Stimulated activated naive CD8-positive, alpha-beta T cell treated with anti-CD3 and anti-CD28 coated beads, Interleukin-15, Interleukin-2, amounts not matched to agents 100 ng/mL and 50 ng/mL, for 24 hours (primary cell): Measurements from ENCODE around the gene SRP68.
"Not testable (repeated sequence)": the region's sequence is repeated elsewhere in the genome, so short reads cannot be mapped to it uniquely, and the experiment has no call there.

Source experiments
- H3K27ac Mint-ChIP-seq: one replicate; pipeline ENCODE4 v1.8.0; 2021; ENCODE audit warnings: mild to moderate bottlenecking, mixed read lengths
- H3K27me3 Mint-ChIP-seq: one replicate; pipeline ENCODE4 v1.8.0; 2021; ENCODE audit warnings: mixed read lengths
- H3K36me3 Mint-ChIP-seq: one replicate; pipeline ENCODE4 v1.8.0; 2021; ENCODE audit warnings: low read depth, mixed read lengths
- H3K4me1 Mint-ChIP-seq: one replicate; pipeline ENCODE4 v1.8.0; 2021; ENCODE audit warnings: low read depth, mixed read lengths
- H3K4me3 Mint-ChIP-seq: one replicate; pipeline ENCODE4 v1.8.0; 2021; ENCODE audit warnings: mild to moderate bottlenecking, mixed read lengths
- H3K9me3 Mint-ChIP-seq: one replicate; pipeline ENCODE4 v1.8.0; 2021; ENCODE audit warnings: mixed read lengths

The SRP68 gene

DNA sequence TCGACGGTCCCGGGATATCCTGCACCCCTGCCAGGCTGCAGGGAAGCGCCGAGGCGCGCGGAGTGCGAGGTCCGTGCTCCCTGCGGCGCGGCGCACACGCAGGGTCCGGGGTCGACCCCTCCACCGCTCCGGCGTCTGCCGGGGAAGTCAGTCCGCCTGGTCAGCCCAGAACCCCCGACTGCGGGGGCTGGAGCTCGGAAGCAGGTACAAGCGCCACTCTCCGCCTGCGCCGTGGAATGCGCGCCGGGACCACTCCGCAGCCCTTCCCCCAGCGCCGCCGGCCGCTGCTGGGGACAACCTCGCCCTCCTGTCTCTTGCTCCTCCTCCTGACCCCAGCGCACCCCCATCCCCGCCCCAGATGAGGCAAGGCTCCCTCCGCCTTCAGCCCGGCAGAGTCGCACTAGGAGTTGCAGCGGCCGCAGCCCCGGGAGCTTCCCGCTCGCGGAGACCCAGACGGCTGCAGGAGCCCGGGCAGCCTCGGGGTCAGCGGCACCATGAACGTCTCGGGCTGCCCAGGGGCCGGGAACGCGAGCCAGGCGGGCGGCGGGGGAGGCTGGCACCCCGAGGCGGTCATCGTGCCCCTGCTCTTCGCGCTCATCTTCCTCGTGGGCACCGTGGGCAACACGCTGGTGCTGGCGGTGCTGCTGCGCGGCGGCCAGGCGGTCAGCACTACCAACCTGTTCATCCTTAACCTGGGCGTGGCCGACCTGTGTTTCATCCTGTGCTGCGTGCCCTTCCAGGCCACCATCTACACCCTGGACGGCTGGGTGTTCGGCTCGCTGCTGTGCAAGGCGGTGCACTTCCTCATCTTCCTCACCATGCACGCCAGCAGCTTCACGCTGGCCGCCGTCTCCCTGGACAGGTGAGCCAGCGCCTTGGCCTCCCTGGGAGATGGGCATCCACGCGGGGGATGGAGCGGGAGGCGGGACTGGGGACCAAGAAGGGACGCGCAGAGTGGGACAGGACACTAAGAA is 2.4 kb upstream of the SRP68 start, which contains the start of gene GALR2:
Gene GALR2, plus strand, starts transcription at position 392 of the 974 bp plus-strand sequence. Its CDS starts 103 bp downstream, at position 495.
- Mint-ChIP-seq H3K4me3 (peak within 1 kb of the TSS; percentile 68), H3K27me3 (peaks cover 51% of the 10 kb centered on the region), H3K36me3 (peaks cover 5% of the 10 kb centered on the region), H3K9me3 (no peaks in the 10 kb centered on the region), H3K27ac (no peak within 1 kb of the TSS), H3K4me1 (peaks cover 64% of the 10 kb centered on the region)

DNA sequence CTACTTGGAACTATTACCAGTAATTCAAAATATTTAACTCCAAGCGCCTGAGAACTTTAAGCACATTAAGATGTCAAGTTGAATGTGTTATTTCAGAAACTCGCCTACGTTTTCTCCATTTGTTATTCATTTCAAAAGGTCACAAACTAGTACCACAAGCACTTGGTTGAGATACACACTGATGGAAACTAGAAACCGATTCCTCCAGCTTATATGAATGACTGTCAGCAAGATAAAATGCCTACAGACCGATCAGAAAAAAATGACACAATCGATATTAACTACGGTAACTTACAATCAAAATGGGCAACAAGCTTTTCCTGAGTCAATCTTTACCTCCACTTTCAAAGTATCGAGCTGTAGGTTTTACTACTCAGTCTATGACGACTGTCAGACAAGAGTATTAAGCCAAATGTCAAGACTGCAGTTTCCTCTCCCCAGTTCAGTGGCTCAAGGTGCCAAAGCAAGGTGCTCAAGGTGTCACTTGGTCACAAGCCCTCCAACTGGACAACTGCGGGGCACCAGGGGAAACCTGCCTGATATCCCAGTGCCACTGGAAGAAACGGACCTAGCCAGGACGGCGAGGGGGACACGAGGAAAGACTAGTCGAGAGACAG is 678 bp downstream of the SRP68 start:
- peaks cover 51% of the 10 kb centered on the region for H3K4me1 Mint-ChIP-seq
- H3K9me3 Mint-ChIP-seq: no peaks in the 10 kb centered on the region
- peak overlapping the region; percentile 99 for H3K27ac Mint-ChIP-seq
- H3K36me3 Mint-ChIP-seq: peaks cover 23% of the 10 kb centered on the region
- peak overlapping the region; percentile 97 for H3K4me3 Mint-ChIP-seq
- peaks cover 28% of the 10 kb centered on the region for H3K27me3 Mint-ChIP-seq

DNA sequence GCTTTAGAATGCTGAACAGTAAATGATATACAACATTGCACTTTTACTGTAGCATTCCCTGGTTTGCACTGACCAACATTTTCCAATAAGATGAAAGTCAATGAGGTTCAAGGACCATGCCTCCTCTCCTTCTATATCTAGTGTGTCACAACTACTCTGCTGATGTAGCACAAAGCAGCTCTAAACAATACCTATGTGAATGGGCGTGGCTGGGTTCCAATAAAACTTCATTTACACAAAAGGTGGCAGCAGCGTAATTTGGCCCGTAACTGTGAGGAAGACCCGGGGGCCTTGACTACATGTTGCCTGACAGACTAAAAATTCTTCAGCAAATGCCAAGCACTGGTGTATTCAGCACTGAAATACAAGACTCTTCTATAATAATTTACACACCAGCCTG is 6.5 kb downstream of the SRP68 start:
- Mint-ChIP-seq H3K4me3 (no peak overlapping the region), H3K27me3 (no peaks in the 10 kb centered on the region), H3K36me3 (peaks cover 71% of the 10 kb centered on the region), H3K27ac (peak overlapping the region; percentile 21), H3K4me1 (peaks cover 33% of the 10 kb centered on the region), H3K9me3 (no peaks in the 10 kb centered on the region)

DNA sequence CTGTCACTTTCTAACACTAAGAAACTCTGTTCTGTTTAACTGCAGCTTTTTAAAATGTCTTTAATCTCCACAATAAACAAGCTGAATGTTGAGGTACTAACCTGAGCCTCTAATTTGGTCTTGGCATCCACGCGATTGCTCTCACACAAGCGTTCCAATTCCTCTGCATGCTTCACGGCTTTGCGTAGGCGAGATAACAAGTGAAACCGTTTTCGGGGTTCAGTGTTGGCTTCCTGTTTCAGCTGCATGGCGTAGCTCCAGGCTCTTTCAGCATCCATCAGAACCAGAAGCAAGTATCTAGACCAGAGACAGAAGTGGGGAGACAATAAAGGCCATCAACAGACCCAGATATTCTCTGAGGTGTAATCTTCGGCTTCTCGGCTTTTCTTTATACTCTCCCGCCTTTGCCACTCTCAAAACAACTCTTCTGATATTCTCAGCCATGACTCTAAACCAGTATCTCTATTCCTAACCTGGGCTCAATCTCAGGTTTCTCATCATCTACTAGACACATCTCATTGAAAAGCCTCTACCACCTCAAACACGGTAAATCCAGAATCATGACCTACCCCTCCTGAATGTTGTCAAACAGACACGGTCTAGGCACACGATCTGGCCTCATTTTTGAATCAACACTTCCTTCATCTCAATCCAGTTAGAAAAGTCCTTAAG is 8.3 kb downstream of the SRP68 start:
- H3K27ac Mint-ChIP-seq: peak overlapping the region; percentile 58
- no peak overlapping the region for H3K4me3 Mint-ChIP-seq
- H3K27me3 Mint-ChIP-seq: no peaks in the 10 kb centered on the region
- peaks cover 80% of the 10 kb centered on the region for H3K36me3 Mint-ChIP-seq
- peaks cover 24% of the 10 kb centered on the region for H3K4me1 Mint-ChIP-seq
- H3K9me3 Mint-ChIP-seq: no peaks in the 10 kb centered on the region

DNA sequence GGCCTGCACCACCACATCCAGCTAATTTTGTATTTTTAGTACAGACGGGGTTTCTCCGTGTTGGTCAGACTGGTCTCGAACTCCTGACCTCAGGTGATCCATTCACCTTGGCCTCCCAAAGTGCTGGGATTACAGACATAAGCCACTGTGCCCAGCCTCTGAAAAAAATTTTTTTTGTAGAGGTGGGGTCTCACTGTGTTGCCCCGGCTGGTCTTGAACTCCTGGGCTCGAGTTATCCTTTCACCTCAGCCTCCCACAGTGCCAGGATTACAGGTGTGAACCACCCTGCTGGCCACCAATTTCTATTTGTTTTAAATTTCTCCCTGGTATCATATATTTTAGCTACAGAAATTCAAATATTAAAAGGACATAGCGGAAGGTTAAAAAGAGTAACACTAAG is 14.1 kb downstream of the SRP68 start:
- H3K27me3 Mint-ChIP-seq, H3K27ac Mint-ChIP-seq, H3K9me3 Mint-ChIP-seq, H3K4me3 Mint-ChIP-seq: not testable (repeated sequence)
- Mint-ChIP-seq H3K4me1 (peaks cover 13% of the 10 kb centered on the region), H3K36me3 (peaks cover 69% of the 10 kb centered on the region)

DNA sequence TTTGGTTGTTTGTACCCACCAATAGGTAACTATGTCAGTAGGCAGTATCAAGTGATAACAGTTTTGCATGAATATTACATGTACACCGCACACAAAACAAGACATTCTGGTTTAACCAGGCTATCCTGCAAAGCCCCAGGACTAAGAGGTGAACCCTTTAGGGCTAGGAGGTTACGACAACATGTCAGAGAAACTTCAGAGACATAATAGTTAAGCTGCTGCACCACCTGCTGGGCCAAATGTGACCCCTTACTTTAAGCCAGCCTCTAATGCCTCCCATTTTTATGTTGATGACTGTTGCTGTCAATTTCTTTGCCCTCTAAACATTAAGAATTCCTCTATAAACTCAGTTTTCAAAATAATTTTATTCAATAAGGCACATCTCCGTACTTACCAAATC is 15.4 kb downstream of the SRP68 start:
- Mint-ChIP-seq H3K27ac (no peak overlapping the region), H3K4me3 (no peak overlapping the region), H3K9me3 (no peaks in the 10 kb centered on the region), H3K27me3 (no peaks in the 10 kb centered on the region), H3K36me3 (peaks cover 65% of the 10 kb centered on the region), H3K4me1 (peaks cover 15% of the 10 kb centered on the region)

DNA sequence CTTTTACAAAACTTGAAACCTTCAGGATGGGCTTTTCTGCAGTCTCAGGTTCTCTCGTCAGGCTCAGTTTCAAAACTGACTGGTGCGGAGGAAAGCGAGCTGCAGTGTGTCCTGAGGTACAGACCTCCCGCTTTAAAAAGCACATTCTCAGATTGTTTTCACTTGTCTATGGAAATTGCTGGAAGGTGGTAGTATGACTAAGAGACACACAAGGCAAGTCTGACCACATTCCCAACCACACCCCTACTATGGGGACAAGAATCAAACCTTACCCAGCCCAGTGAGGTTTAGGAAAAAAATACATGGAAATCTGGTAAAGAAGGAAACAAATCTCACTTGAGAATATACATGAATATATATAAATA is 18.2 kb downstream of the SRP68 start:
- Mint-ChIP-seq H3K9me3 (no peaks in the 10 kb centered on the region), H3K27me3 (no peaks in the 10 kb centered on the region), H3K4me1 (peaks cover 25% of the 10 kb centered on the region), H3K4me3 (no peak overlapping the region), H3K27ac (peak overlapping the region; percentile 13), H3K36me3 (peaks cover 65% of the 10 kb centered on the region)

DNA sequence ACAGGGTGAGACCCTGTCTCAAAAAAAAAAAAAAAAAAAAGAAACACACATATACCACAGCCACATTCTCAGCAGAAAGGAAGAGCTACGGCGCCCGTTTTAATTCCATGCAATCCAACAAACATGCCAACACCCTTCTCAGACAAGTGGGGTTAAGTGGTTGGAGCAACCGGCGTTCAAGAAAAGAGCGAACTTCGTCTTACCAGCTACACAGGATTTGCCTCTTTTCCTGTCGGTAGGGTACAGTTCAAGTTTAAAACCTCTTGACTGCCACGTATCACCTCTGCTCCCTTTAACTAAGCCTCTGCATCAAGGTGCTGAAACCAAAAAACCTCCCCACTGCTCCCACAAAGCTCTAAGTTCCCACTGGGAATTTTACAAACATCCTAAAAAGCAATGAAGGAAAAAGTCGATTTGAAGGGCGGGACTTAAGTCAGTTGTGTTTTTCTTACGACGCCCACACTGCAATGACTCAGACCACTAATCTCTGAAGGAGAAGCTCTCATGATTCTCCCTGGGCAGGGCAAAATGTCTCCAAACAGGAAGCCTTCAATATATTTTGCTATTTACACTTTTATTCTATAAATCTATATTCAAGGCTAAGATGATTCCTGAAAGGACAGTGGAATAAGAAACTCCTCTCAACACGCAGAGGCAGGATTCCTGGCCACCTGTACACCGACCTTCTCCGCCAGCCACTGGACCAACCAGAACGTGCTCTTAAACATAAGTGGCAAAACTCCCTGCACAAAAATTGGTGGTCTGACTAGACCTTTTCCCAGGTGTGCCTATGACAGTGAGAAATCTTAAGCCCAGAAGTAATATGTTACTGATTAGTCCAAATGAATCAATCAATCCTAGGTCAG is 18.8 kb downstream of the SRP68 start:
- H3K27me3 Mint-ChIP-seq: no peaks in the 10 kb centered on the region
- H3K4me1 Mint-ChIP-seq: peaks cover 26% of the 10 kb centered on the region
- peak overlapping the region; percentile 66 for H3K27ac Mint-ChIP-seq

DNA sequence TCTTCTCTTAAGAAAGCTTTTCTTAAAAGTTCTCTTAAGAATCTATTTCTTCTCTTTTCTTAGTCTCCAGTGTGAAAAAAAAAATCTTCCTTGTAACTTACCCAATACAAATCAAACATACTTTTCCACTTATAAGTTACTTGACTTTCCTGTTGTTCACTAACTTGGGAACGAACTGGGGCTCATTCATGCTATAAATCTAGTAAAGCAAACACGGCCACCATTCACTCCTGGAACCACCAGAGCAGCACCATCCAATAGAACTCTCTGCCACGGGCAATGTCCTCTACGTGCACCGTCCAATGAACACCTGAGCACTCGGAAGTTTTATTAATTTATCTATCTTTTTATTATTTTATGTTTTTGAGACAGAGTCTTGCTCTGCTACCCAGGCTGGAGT is 20.8 kb downstream of the SRP68 start:
- peaks cover 26% of the 10 kb centered on the region for H3K4me1 Mint-ChIP-seq
- H3K4me3 Mint-ChIP-seq: no peak overlapping the region
- no peaks in the 10 kb centered on the region for H3K9me3 Mint-ChIP-seq
- peaks cover 62% of the 10 kb centered on the region for H3K36me3 Mint-ChIP-seq
- H3K27me3 Mint-ChIP-seq: no peaks in the 10 kb centered on the region
- peak overlapping the region; percentile 57 for H3K27ac Mint-ChIP-seq

More for the DNA sequence above, 18.8 kb downstream of the SRP68 start:
- Mint-ChIP-seq H3K36me3 (peaks cover 65% of the 10 kb centered on the region), H3K4me3 (no peak overlapping the region), H3K9me3 (no peaks in the 10 kb centered on the region)

DNA sequence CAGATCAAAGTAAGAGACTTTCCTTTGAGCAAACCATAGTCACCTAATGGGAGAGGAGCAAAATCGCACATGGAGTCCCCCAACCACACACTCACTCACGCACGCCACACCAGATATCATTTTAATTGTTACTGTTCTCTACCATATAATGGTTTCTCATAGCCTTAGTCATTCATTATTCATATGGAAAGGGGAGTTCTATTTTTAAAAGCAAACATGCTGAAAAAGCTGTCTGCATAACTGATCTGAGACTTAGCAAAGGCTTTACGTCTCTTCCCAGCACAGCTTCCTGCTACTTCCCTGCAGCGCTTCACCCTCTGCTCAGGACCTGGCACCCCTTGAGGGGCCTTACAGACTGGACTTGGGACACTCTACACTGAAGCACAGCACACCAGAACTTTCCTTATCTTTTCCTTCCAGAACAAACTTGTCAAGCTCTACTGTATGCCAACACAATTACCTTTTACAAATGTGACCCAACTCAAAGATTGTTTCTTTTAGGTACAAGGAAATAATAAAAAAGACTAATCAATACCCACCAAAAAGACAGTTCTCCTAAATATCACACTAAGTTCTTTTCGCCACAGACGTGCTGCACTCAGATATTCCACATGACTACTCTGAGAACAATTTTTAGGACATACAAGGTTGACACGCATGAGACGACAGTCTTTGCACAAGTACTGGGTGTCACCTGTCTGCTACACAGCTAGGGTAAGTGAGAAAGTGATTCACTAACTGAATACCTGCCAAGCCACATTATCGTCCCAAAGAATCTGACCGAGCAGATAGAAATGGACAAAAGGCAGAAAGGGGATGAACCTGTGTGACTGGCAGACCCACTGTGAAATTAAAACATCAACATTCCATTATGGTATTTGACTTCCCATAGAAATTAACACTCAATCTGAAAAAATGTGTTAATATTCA is 21.5 kb downstream of the SRP68 start:
- Mint-ChIP-seq H3K27ac (peak overlapping the region; percentile 15), H3K9me3 (no peaks in the 10 kb centered on the region), H3K36me3 (peaks cover 62% of the 10 kb centered on the region), H3K4me3 (no peak overlapping the region), H3K4me1 (peaks cover 26% of the 10 kb centered on the region), H3K27me3 (no peaks in the 10 kb centered on the region)

DNA sequence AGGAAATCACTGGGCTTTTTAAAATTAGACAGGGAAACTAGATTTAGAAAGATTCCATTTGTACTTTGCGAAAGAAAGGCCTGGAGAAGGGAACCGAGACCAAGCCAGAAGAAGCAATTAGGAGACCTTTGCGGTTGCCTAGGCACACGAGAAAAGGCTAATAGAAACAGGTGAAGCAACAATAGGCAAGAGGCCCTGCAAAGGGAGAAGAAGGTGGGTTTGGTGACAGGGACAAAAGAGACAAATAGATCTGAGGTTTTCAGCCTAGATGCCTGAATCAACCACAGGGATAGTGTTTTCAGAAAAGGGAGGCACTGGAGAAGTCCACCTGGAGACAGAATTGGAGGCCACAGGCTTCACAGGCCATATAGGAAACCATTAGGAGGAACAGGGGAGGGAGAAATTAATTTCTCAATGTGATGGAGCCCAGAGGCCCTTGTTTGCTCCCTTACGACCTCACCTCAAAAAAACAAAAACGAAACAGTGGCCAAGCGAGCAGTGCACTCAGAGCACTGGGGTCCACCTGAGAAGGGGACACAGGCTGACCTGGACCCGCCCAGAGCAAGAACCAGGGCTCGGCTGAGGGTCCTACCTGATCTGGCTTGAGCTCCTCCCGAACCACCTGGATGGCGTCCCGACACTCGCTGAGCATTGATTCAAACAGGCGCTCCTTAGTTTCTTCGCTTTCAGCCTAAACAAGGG is 22.3 kb downstream of the SRP68 start:
- Mint-ChIP-seq H3K4me1 (peaks cover 26% of the 10 kb centered on the region), H3K4me3 (no peak overlapping the region), H3K36me3 (peaks cover 66% of the 10 kb centered on the region), H3K27me3 (no peaks in the 10 kb centered on the region), H3K27ac (no peak overlapping the region), H3K9me3 (no peaks in the 10 kb centered on the region)

DNA sequence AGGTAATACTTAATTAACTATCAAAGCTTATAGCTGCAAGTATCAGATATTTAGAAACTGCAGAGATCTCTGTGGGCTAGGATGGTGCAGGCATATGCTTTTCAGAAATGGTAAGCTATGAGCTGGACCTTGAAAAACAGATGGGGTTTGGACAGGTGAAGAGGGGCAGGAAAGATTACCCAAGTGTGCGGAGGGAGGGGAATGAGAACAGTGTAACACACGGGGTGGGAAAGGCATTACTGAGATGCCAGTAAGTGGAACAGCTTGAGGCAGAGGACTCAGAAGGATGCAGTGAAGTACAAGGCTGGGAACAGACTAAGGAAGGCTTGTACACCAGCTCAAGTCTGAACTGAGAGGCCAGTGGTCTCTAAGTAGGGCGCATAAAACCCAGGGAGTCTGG is 23.1 kb downstream of the SRP68 start:
- H3K36me3 Mint-ChIP-seq: peaks cover 72% of the 10 kb centered on the region
- no peaks in the 10 kb centered on the region for H3K27me3 Mint-ChIP-seq
- no peaks in the 10 kb centered on the region for H3K9me3 Mint-ChIP-seq
- H3K4me3 Mint-ChIP-seq: no peak overlapping the region
- no peak overlapping the region for H3K27ac Mint-ChIP-seq
- H3K4me1 Mint-ChIP-seq: peaks cover 23% of the 10 kb centered on the region

DNA sequence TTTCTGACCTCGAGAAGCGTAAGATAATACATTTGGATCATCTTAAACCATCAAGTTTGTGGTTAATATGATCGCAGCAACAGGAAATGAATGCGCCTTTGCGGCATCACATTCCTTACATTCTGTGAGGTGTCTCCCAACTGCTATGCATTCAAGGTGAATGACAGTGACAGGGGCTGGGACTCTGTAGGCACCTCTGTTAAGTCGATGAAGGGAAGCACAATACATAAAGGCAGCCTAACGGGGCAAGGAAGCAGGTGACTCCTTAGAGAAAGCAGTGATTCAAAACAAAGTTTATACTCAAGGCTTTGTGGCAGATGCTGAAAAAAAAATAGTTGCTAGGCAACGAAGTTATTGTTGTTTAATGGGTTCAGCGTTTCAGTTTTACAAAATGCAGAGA is 23.6 kb downstream of the SRP68 start:
- H3K4me3 Mint-ChIP-seq: no peak overlapping the region
- peaks cover 18% of the 10 kb centered on the region for H3K4me1 Mint-ChIP-seq
- H3K27ac Mint-ChIP-seq: peak overlapping the region; percentile 24
- peaks cover 72% of the 10 kb centered on the region for H3K36me3 Mint-ChIP-seq
- no peaks in the 10 kb centered on the region for H3K9me3 Mint-ChIP-seq
- no peaks in the 10 kb centered on the region for H3K27me3 Mint-ChIP-seq
